Ascending aorta (tissue), 2 donors: Measurements from ENCODE around the gene PTPDC1. TPM values are rescaled to one million over a fixed set of nuclear protein-coding genes. Genes with fewer than 3 reads are reported as not detected.

Experiments
- DNase-seq, 2 donors: peaks; one replicate each; pipeline ENCODE4 v3.0.0-alpha.2; 2019; ENCODE audit warnings: low spot score in 2 of 2
- H3K27ac ChIP-seq, 2 donors: fragments of 200-600 bp; sonication (generic); one replicate each; pipeline ENCODE4 v1.5.1; 2016 to 2017; ENCODE audit warnings: mild to moderate bottlenecking in 1 of 2
- H3K27me3 ChIP-seq: fragments of 200-600 bp; sonication (generic); one replicate; pipeline ENCODE4 v1.5.1; 2017
- H3K36me3 ChIP-seq, 2 donors: fragments of 200-600 bp; sonication (generic); one replicate each; pipeline ENCODE4 v1.5.1; 2016
- H3K4me1 ChIP-seq, 2 donors: fragments of 200-600 bp; sonication (generic); one replicate each; pipeline ENCODE4 v1.5.1; 2016 to 2017; ENCODE audit warnings: mild to moderate bottlenecking in 1 of 2
- H3K4me3 ChIP-seq, 2 donors: fragments of 200-600 bp; sonication (generic); one replicate each; pipeline ENCODE4 v1.5.1; 2016 to 2017; ENCODE audit warnings: mild to moderate bottlenecking in 1 of 2
- H3K9me3 ChIP-seq, 2 donors: fragments of 200-600 bp; sonication (generic); one replicate each; pipeline ENCODE4 v1.5.1; 2016
- CTCF ChIP-seq, 3 experiments: fragments of 200-600 bp in 2 of 3; fragments of 450-650 bp in 1 of 3; sonication (generic) in 2 of 3; IDR thresholded peaks; one replicate each; pipeline ENCODE4 v1.5.1; 2016 to 2019; ENCODE audit warnings: antibody characterized with exemption in 3 of 3, mild to moderate bottlenecking in 1 of 3, moderate library complexity in 1 of 3
- intact Hi-C: fragments of 100-400 bp; cut with DNase I; formaldehyde crosslinking; loops from one replicate; pipeline ENCODE4 v1.15.1; 2023
- total RNA-seq: library from RNA; depleted of rRNA; stranded (reverse); fragments of >200 nt; gene quantifications from one replicate; pipeline ENCODE4 v1.1.0, GENCODE V29; 2016

The PTPDC1 gene
- total RNA-seq = 5.9 TPM

DNA sequence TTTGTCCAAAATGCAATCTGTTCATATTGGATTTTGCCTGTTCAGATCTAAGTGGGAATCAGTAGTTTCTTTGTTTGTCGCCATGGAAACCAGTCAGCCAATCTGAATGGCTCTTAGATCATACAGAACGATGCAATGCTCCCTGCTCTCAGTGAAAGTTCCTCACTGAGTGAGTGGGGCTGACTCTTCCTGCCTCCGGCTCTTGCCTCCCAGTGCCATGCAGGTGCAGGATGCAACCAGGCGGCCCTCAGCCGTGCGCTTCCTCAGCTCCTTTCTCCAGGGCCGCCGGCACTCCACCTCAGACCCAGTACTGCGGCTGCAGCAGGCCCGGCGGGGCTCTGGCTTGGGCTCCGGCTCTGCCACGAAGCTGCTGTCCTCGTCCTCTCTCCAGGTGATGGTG is at the start of gene PTPDC1:
PTPDC1 (plus strand) TSS at position 151 of the 400 bp plus-strand sequence; CDS start at position 218, 67 bp downstream.
- H3K36me3 ChIP-seq = no peaks in the 10 kb centered on the region
- no peaks in the 10 kb centered on the region for H3K9me3 ChIP-seq
- TF ChIP-seq CTCF (IDR thresholded peaks at IDR 0.05) = no peak
- H3K27me3 ChIP-seq = no peaks in the 10 kb centered on the region
- intact Hi-C loops = no loop called here
- no peak within 1 kb of the TSS for H3K27ac ChIP-seq
- H3K4me1 ChIP-seq = no peaks in the 10 kb centered on the region
- no peak for DNase-seq
- H3K4me3 ChIP-seq = no peak within 1 kb of the TSS

- no peak overlapping the region for H3K27ac ChIP-seq
- TF ChIP-seq CTCF (IDR thresholded peaks at IDR 0.05) = no peak
- intact Hi-C loops = loop anchor here (5.0 kb wide), 1 partner anchor 98 kb away; no protein-coding TSS in a partner anchor
These were observed 49.8 kb upstream of the PTPDC1 start for GRCh38 chr9:94034511-94034910.

DNA sequence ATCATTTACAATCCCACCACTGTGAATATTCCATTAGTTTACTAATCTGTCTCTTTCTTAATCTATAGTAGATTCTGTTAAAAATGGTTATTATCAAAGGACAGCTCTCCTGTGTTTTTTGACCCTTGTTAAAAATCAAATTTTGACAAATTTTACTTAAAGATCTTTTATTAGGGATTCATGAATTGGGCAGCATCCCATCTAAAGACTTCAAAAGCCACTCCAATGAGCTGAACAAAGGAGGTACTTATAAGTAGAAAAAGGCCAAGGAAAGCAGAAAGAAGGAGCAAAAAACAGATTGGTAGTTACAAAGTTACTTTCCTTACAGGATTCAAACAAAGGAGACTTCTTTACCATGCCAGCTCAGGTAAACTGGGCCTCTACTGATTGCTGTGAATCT is 44.5 kb upstream of the PTPDC1 start:
- Histone ChIP-seq H3K27ac (no peak overlapping the region), H3K4me3 (no peak overlapping the region), H3K27me3 (no peaks in the 10 kb centered on the region), H3K36me3 (no peaks in the 10 kb centered on the region), H3K9me3 (no peaks in the 10 kb centered on the region), H3K4me1 (no peaks in the 10 kb centered on the region)
- no peak for TF ChIP-seq CTCF (IDR thresholded peaks at IDR 0.05)
- DNase-seq = no peak
- intact Hi-C loops = no loop called here

More at GRCh38 chr9:94034511-94034910, 49.8 kb upstream of the PTPDC1 start:
- Histone ChIP-seq H3K4me1 (peaks cover 0 to 7% of the 10 kb centered on the region in 2 donors), H3K27me3 (no peaks in the 10 kb centered on the region), H3K36me3 (no peaks in the 10 kb centered on the region), H3K9me3 (no peaks in the 10 kb centered on the region), H3K4me3 (no peak overlapping the region)
- no peak for DNase-seq

- no peak for DNase-seq
- intact Hi-C loops = no loop called here
- no peak overlapping the region for H3K27ac ChIP-seq
These were observed 41.5 kb upstream of the PTPDC1 start for GRCh38 chr9:94042516-94043360.

GRCh38 chr9:94054716-94055115 is 29.5 kb upstream of the PTPDC1 start:
- no peak for TF ChIP-seq CTCF (IDR thresholded peaks at IDR 0.05)
- no peak for DNase-seq
- Histone ChIP-seq H3K27me3 (no peaks in the 10 kb centered on the region), H3K4me1 (peaks cover 0 to 6% of the 10 kb centered on the region in 2 donors), H3K4me3 (no peak overlapping the region), H3K36me3 (no peaks in the 10 kb centered on the region), H3K27ac (no peak overlapping the region), H3K9me3 (peaks cover 5 to 9% of the 10 kb centered on the region in 2 donors)
- intact Hi-C loops = loop anchor here (5.0 kb wide), 1 partner anchor 37 kb away; no protein-coding TSS in a partner anchor

More at GRCh38 chr9:94042516-94043360, 41.5 kb upstream of the PTPDC1 start:
- Histone ChIP-seq H3K9me3 (no peaks in the 10 kb centered on the region), H3K27me3 (no peaks in the 10 kb centered on the region), H3K36me3 (no peaks in the 10 kb centered on the region), H3K4me3 (no peak overlapping the region), H3K4me1 (no peaks in the 10 kb centered on the region)
- no peak for TF ChIP-seq CTCF (IDR thresholded peaks at IDR 0.05)
